Measurements from ENCODE around the gene RET. TPM values are rescaled to one million over a fixed set of nuclear protein-coding genes. Genes with fewer than 3 reads are reported as not detected.
A peak's percentile ranks its signal among the peaks of the same experiment; 100 is the strongest.

The RET gene
- total and polyA plus RNA-seq, 2 of the 8 experiments (the other 6 are each of a cell fraction or from before 2014, with no cell fraction given), result 6.7 to 8.4 TPM

DNA sequence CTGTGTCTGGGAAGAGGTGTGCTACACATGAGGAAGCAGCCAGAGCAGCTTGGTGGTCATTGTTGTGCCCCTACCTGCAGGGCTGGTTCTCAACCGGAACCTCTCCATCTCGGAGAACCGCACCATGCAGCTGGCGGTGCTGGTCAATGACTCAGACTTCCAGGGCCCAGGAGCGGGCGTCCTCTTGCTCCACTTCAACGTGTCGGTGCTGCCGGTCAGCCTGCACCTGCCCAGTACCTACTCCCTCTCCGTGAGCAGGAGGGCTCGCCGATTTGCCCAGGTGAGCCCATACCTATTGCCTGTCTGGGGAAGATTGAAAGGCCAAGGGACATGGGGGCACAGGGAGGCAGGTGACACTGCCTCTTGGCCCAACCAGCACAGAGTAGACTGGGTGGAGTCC, 32.1 kb downstream of the RET start:
- FAIRE-seq (no peak), DNase-seq (ENCODE audit: low read depth in 1 of 2, low spot score in 2 of 2) (no peak)
- no peak overlapping the region for H2AFZ ChIP-seq (ENCODE audit: low read length)
- POLR2A ChIA-PET (ENCODE audit: partially characterized antibody), result no interaction called here
- H4K5ac ChIP-seq (ENCODE audit: insufficient read length, low read depth, low read length), result no peak overlapping the region
- H2BK15ac ChIP-seq (ENCODE audit: low read length), result no peak overlapping the region
- H3K79me2 ChIP-seq (ENCODE audit: control insufficient read depth in 1 of 2, insufficient read depth in 2 of 2, low read length in 2 of 2), result no peaks in the 10 kb centered on the region
- H3K9ac ChIP-seq (replicated peaks in 1 of 4; ENCODE audit: extremely low read depth in 1 of 4, low read depth in 3 of 4, low read length in 3 of 4), result no peak overlapping the region
- H4K20me1 ChIP-seq (replicated peaks in 1 of 2; ENCODE audit: control insufficient read depth in 1 of 2, insufficient read depth in 2 of 2, low read length in 2 of 2), result no peaks in the 10 kb centered on the region
- no peak overlapping the region for H4K91ac ChIP-seq (replicated peaks; ENCODE audit: insufficient read length, low read length)
- CTCF ChIA-PET (ENCODE audit: partially characterized antibody), result interaction anchor here (0.5 to 2.9 kb wide), 4 partner anchors 15 to 262 kb away, joined by 3 to 10 read pairs (median 3); no protein-coding TSS in a partner anchor
- H3K4ac ChIP-seq (replicated peaks; ENCODE audit: insufficient read length, low read depth, low read length), result no peak overlapping the region
- no peak overlapping the region for H3K18ac ChIP-seq (ENCODE audit: extremely low read depth, low read length)
- H3K23me2 ChIP-seq (ENCODE audit: low read depth, low read length), result peaks cover 9% of the 10 kb centered on the region; the same call in 1 of the 2 replicates
- H3K27ac ChIP-seq (ENCODE audit: low read depth, low read length), result no peak overlapping the region
- H3K4me2 ChIP-seq (ENCODE audit: insufficient read depth in 1 of 2, low read depth in 2 of 2, low read length in 2 of 2), result no peak overlapping the region
- peaks cover 0 to 13% (median 3%) of the 10 kb centered on the region in 4 experiments; a peak in 5 of 7 replicates for H3K4me1 ChIP-seq (replicated peaks in 1 of 4; ENCODE audit: control insufficient read depth in 3 of 4, insufficient read depth in 4 of 4, low read length in 3 of 4)
- H2BK12ac ChIP-seq (ENCODE audit: low read depth, low read length), result no peak overlapping the region
- no peaks in the 10 kb centered on the region for H3K9me3 ChIP-seq (ENCODE audit: insufficient read depth in 2 of 2, low read depth in 1 of 2, low read length in 1 of 2)
- H3K79me1 ChIP-seq (ENCODE audit: low read depth, low read length), result no peaks in the 10 kb centered on the region
- H3K14ac ChIP-seq (ENCODE audit: insufficient read length), result no peak overlapping the region
- no peaks in the 10 kb centered on the region for H3K36me3 ChIP-seq (ENCODE audit: control insufficient read depth in 2 of 4, insufficient read depth in 4 of 4, low read length in 3 of 4)
- H3K56ac ChIP-seq (replicated peaks; ENCODE audit: insufficient read length, low read depth, low read length), result no peak overlapping the region
- no peak overlapping the region for H2BK20ac ChIP-seq (ENCODE audit: low read length)
- H4K8ac ChIP-seq (ENCODE audit: extremely low read depth, insufficient read depth, low read length), result no peak overlapping the region; the same call in 1 of the 2 replicates
- no peak overlapping the region for H2BK120ac ChIP-seq (replicated peaks; ENCODE audit: low read depth, low read length)
- no peak overlapping the region; the same call in 1 of the 2 replicates for H2BK5ac ChIP-seq (ENCODE audit: low read depth, low read length)
- H3K23ac ChIP-seq (ENCODE audit: insufficient read length), result no peak overlapping the region
- 92% methylated on average over 12 of the region's 12 CpGs; no CpG with 5 or more reads in 1 of the 2 experiments for WGBS, 2 experiments (ENCODE audit: extremely low coverage in 1 of 2, insufficient coverage in 1 of 2, insufficient read length in 1 of 2, insufficient replicate concordance in 2 of 2, low coverage in 1 of 2, low lambda C conversion rate in 2 of 2, missing lambda C conversion rate in 1 of 2)
- H2AK5ac ChIP-seq (ENCODE audit: low read depth, low read length), result 0 out of 2 replicates have a peak overlapping the region, but pooled peaks have one; percentile 76
- no peak overlapping the region for H3K4me3 ChIP-seq (ENCODE audit: extremely low read depth in 1 of 4, insufficient read depth in 2 of 4, low read depth in 3 of 4, low read length in 4 of 4)
- peaks cover 0 to 12% (median 10%) of the 10 kb centered on the region in 4 experiments; a peak in 6 of 7 replicates for H3K27me3 ChIP-seq (replicated peaks in 1 of 4; ENCODE audit: control insufficient read depth in 3 of 4, extremely low read depth in 1 of 4, insufficient read depth in 3 of 4, low read length in 3 of 4)
- no peak for TF ChIP-seq CBX5 (IDR thresholded peaks at IDR 0.05; ENCODE audit: low read depth, low read length)
- TF ChIP-seq EP300 (IDR thresholded peaks at IDR 0.05; ENCODE audit: borderline replicate concordance in 1 of 2, low read depth in 2 of 2, low read length in 2 of 2), result no peak
- no peak for TF ChIP-seq JUND (IDR thresholded peaks at IDR 0.05; ENCODE audit: low read length)
- TF ChIP-seq, protein P1, sequence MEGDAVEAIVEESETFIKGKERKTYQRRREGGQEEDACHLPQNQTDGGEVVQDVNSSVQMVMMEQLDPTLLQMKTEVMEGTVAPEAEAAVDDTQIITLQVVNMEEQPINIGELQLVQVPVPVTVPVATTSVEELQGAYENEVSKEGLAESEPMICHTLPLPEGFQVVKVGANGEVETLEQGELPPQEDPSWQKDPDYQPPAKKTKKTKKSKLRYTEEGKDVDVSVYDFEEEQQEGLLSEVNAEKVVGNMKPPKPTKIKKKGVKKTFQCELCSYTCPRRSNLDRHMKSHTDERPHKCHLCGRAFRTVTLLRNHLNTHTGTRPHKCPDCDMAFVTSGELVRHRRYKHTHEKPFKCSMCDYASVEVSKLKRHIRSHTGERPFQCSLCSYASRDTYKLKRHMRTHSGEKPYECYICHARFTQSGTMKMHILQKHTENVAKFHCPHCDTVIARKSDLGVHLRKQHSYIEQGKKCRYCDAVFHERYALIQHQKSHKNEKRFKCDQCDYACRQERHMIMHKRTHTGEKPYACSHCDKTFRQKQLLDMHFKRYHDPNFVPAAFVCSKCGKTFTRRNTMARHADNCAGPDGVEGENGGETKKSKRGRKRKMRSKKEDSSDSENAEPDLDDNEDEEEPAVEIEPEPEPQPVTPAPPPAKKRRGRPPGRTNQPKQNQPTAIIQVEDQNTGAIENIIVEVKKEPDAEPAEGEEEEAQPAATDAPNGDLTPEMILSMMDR (IDR thresholded peaks at IDR 0.05; ENCODE audit: control extremely low read depth in 1 of 3, insufficient read depth in 1 of 3, low read depth in 1 of 3, low read length in 3 of 3), result no peak
- no peak for TF ChIP-seq ZNF274 (IDR thresholded peaks at IDR 0.05; ENCODE audit: borderline replicate concordance, extremely low read depth, low read length)
- TF ChIP-seq HDAC2 (IDR thresholded peaks at IDR 0.05; ENCODE audit: borderline replicate concordance in 1 of 2, low read depth in 2 of 2, low read length in 2 of 2), result no peak
- no peak for TF ChIP-seq MAFK (IDR thresholded peaks at IDR 0.05; ENCODE audit: low read depth, low read length)
- no peak for TF ChIP-seq KDM1A (IDR thresholded peaks at IDR 0.05; ENCODE audit: borderline replicate concordance, low read length)
- TF ChIP-seq ASH2L (IDR thresholded peaks at IDR 0.05; ENCODE audit: low read length), result no peak
- TF ChIP-seq, protein P2, sequence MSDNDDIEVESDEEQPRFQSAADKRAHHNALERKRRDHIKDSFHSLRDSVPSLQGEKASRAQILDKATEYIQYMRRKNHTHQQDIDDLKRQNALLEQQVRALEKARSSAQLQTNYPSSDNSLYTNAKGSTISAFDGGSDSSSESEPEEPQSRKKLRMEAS (IDR thresholded peaks at IDR 0.05), result no peak

Measured in H1 (cell line).